IPS-NIHi7 (cell line): ENCODE results near the gene BCL11A.

Source experiments
- DNase-seq: peaks from one replicate; pipeline ENCODE4 v3.0.0; 2012; ENCODE audit warnings: mixed read lengths; ENCODE audit errors: extremely low spot score

The BCL11A gene

GRCh38 chr2:60507211-60507965, 46.1 kb downstream of the BCL11A start:
- DNase-seq: no peak

DNA sequence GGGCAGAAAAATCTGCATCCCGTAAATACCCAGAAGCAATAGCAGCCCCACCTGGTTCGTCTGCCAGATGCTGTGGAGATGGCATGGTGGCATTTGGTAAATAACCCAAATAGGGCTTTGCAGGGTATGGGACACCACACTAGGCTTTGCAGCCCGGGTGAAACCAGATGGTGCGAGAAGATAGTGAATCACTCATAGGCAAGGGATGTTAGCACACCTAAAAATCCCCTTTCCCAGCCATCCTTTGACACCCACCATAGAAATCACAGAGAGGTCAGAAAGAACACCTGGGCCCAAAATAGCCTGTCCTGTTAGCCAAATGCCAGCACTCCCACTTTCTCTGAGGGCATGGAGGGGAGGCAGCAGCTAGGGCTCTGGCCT, 47.6 kb downstream of the BCL11A start:
- no peak for DNase-seq

- no peak for DNase-seq
These were observed 48.1 kb downstream of the BCL11A start for GRCh38 chr2:60505240-60505879.

DNA sequence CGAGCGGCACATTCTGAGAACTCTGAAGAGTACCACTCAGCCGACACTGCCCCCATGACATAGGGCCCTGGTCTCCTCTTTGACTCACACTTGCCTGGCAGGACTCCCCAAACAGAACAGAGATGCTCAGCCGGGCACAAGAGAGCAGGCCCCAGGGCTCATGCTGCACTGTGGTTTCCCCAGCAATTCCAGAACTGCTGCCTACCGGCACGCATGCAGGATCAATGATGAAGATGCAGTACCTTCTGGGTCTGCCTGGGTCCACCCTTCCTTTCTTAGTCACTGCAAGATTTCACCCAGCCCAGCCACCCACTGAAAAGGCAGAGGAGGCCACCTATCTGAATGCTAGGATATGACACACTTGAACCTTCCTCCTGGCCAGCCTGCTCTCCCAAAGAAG, 49.4 kb downstream of the BCL11A start:
- no peak for DNase-seq

DNA sequence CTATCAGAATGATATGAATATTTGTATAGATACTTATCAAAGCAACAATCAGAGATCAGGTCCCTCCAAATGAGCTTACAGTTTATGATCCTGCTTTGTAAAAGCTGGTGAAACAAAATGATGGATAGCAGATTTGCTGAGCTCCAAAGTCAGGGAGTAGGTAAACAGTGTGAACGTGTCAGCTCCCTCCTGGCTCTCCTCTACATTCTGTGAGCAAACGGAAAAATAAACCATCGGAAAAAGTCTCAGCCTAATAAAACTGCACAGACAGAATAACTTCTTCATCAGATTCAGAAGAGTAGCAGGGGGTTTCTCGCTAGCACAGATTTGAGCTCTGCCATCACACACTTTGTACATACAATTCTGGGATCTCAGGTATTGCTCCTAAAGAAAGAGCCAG, 51.3 kb downstream of the BCL11A start:
- no peak for DNase-seq

- no peak for DNase-seq
These were observed 52.6 kb downstream of the BCL11A start for GRCh38 chr2:60500861-60501260.

GRCh38 chr2:60499651-60500265, 53.7 kb downstream of the BCL11A start:
- no peak for DNase-seq

DNA sequence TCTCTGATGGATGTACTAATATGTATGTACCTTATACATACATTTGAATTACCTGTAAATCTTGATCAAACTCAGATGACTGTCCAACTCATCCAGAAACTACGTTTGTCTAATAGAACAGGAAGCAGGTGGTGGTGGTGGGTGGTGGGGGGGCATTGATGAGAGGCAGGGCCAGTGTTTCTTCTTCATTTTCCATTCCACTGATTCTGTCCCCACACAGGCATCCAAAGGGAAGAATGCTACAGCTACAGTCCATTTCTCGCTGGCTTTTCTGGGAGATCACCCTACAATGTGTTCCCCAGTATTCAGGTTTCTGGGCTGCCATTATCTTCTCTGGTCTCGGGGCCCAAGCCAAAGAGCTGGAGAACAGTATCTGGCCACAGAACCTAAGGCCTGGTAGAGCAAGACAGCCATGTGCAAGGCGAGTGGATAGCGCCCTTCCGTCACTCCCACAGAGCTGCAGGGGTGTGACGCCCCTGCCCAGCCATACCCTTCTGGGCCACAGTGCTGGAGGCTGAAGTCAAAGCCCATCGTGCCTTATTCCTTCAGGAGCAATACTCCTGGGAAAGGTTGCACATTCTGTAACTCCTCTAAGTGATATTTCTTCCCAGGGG, 54.5 kb downstream of the BCL11A start:
- no peak for DNase-seq

- DNase-seq: no peak
These were observed 55.2 kb downstream of the BCL11A start for GRCh38 chr2:60498127-60498815.

GRCh38 chr2:60497500-60497899, 56.0 kb downstream of the BCL11A start:
- DNase-seq: no peak

DNA sequence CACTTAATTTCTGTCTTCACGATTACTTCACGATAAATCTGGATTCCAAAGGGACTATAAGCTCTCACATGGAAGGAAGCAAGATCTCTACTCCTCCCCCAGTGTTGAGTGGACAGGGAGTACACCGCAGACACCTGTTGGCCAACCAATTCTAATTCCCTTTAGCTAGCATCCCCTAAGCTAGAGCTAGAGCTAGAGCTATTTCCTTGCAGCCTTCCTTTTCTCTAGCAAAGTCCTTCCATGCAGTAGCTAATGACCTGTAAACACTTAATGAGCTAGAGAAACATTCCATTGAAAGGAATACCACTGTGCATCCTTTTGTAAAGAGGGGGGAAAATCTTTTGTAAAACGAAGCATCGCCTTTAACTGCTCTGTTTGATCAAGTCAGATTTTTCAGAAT, 56.5 kb downstream of the BCL11A start:
- DNase-seq: no peak

DNA sequence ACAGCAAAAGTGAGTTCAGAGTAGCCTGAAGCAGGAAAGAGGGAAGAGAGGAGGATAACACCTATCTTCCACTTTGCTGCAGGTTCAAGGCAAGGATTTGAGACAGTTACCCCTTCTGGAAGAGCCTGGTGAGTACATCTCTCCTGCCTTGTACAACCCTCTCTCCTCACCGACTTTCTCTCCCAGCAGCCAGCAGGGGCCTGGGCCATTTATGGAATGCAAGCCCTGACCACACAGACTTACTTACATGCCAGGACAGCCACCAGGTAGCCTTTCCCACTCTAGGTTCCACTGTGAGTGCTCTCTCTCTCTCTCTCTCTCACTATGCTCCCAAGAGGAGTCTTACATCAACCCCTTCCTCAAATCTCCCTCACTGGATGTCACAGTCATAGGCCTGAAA, 57.0 kb downstream of the BCL11A start:
- DNase-seq: no peak

GRCh38 chr2:60495041-60495625, 58.3 kb downstream of the BCL11A start:
- no peak for DNase-seq

GRCh38 chr2:60493804-60494387, 59.6 kb downstream of the BCL11A start:
- no peak for DNase-seq

GRCh38 chr2:60492548-60492947, 60.9 kb downstream of the BCL11A start:
- DNase-seq: no peak

- DNase-seq: no peak
These were observed 62.6 kb downstream of the BCL11A start for GRCh38 chr2:60490848-60491247.

GRCh38 chr2:60490441-60490840, 63.0 kb downstream of the BCL11A start:
- no peak for DNase-seq

- no peak for DNase-seq
These were observed 64.2 kb downstream of the BCL11A start for GRCh38 chr2:60489289-60489688.

DNA sequence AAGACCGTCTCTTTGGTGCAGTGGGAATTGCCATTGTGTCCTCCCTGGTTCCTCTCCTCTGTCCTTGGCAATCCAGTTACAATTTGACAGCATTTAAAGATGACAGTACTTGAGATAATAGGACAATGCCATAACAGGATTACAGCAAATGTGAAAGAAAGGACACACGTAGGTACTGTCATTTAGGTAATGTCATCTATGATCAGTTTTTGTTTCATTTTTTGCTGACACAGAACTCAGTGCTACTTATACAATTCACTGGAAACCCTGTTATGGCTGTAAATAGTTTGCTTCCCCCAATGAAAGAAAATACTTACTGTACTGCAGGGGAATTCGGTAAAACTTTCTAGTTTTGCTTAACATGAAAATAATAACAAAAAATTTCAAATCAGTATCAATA, 65.2 kb downstream of the BCL11A start:
- no peak for DNase-seq

GRCh38 chr2:60487174-60487573, 66.3 kb downstream of the BCL11A start:
- DNase-seq: no peak

DNA sequence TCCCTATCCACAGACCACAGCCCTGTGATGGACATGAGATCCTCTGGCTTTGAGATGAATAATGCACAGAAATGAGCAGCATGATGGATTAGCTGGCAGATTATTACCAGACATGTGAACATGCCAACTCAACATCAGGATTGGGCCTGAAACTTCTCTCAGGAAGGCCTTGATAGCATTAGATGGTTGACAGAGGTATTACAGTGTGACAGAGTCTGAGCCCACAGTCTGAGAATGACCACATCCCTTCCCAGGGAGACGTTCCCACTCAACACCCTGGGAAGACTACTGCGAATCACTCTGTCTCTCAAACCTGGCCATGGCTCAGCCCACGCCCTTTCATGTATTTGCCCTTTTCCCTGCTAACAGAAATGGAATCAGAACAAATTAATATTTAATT, 66.9 kb downstream of the BCL11A start:
- DNase-seq: no peak
